ENCODE data around the gene BMPER.

Gene BMPER

GRCh38 chr7:34181271-34181958 lies 276.1 kb downstream of the BMPER start:
- DNase-seq (ENCODE audit: low spot score) = no peak

DNA sequence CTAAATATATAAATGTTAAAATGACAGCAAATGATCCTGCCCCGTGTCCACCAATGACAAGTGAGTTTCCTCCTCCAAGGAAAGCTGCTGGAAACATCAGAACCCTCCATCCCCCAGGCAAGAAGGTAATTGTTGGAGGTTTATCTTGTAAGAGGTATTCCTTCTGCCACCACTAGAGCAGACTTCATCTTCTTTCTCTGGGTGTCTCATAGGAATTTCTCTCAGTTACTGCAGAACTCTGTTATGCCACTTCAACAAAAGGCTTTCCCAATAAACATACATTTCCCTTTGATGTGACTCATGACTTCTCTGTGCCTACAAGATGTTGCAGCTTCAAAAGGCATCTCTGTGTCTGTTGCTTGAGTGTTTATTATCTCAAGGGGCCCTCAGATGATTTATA lies 279.1 kb downstream of the BMPER start:
- DNase-seq (ENCODE audit: low spot score) = no peak

GRCh38 chr7:34187798-34188307 lies 282.5 kb downstream of the BMPER start:
- no peak for DNase-seq (ENCODE audit: low spot score)

DNA sequence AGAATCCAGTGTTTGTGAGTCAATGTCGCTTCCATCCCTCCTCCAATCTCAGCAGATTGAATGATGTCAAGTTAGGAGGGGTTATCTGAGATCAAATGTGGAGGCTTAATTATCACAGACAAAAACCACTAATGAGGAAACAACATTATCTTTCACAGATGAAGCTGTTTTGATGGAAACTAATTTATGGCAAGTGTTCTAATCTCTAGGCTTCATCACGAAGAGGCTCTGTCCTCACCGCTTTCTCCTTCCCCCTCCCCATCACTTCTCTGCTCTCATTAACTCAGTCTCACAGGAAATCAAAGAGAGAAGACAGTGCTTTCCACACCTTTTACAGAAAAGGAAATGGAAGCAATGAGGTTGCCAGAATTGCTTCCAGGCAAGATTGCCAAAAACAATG lies 283.7 kb downstream of the BMPER start:
- DNase-seq (ENCODE audit: low spot score) = no peak

DNA sequence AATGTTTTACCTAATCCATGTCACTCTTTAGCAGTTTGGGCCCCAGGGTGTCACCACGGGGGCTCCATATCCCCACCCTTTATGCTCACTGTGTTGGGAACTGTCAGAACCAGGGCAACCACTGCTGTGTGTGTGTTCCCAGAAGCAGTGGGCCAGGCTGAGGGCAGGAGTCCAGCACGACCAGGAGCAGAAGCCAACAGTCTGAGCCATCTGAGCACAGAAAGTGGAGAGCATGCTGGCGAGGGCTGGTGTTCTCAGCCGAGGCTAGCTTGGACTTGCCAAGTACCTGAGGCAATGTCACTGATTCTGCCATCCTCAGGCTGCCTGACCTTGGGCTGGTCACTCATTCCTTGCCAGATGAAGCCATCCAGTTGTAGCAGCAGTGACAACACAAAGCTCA lies 285.0 kb downstream of the BMPER start:
- DNase-seq (ENCODE audit: low spot score) = no peak

DNA sequence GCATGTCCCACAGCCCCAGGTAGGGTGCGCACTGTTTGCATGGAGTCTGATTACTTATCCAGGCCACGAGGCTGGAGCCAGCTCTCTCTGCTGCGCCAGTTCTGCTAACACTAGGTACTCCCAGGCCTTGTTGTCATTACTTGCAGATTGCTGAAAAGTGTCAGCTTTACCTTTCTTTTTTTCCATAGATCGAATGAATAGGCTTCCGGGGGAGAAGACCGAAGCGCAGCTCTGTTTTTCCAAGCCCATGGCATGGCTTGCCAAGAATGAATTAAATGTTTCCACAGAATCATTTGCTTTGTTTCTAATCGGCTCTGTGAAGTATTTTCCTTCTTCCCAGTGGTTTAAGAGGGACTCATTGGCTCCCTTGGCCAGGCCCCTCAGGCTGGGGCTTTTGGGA lies 285.8 kb downstream of the BMPER start:
- DNase-seq (ENCODE audit: low spot score) = no peak

DNA sequence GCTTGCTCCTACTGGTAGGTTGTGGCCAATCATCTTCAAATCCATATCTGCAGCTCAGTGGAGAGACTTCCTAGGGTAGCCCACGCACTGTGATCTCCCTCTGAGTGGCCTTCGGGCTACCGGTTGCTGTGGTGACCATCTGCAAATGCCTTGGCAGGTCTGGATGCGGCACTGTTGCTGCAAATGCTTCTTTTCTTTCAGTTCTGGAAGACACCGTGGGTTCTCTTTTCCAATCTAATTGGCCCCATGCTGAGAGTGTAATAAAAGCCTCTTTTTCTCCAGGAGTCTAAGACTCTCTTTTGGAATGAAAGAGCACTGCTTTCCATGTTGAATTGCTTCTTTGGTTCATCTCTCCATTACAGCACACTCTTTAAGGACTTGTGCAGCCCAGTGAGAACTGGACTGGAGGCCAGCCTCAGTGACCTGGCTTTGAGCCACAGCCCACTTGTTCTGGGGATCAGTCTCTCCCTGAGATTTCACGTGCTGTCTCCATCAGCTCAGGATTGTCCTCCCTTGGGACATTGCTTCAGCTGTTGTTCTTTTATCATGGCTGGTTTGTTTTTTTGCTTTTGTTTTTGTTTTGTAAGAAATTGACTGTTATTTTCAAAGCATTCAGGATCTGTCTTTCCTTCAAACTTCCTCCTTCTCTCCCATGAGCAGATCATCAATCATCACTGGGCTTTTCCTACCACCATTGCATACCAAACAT lies 286.6 kb downstream of the BMPER start:
- no peak for DNase-seq (ENCODE audit: low spot score)

- DNase-seq (ENCODE audit: low spot score) = no peak
Measured at GRCh38 chr7:34192906-34193305, 287.6 kb downstream of the BMPER start.

DNA sequence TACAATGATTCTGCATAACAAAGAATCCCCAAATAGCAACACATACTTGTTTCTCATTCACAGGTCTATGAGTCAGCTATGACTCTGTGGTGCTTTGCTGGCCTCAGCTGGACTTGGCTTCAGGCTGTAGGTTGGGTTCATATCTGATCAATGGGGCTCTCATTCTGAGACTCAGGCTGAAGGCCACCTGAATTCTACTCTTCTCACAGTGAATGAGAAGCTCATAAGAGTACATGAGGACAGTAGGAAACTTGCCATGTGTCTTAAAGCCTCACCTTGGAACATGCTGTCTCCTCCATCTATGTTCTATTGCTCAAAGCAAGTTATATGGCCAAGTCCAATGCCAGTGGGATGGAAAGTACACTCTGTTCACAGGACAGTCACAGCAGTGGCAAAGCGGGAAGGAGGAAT lies 292.9 kb downstream of the BMPER start:
- no peak for DNase-seq (ENCODE audit: low spot score)

Data from AG20443 (cell line).